Neuronal stem cell (in vitro differentiated cells): Measurements from ENCODE around the gene CEP295NL.

Experiments used
- DNase-seq: peaks from one replicate; pipeline ENCODE4 v3.0.0-alpha.2; 2013; ENCODE audit warnings: low spot score
- H2AFZ ChIP-seq: one replicate; pipeline ENCODE4 v1.6.1; 2013; ENCODE audit warnings: mild to moderate bottlenecking, low read length, inconsistent platforms
- H2AK5ac ChIP-seq: 2 replicates; pipeline ENCODE4 v1.6.1; 2013; ENCODE audit warnings: low read depth, mild to moderate bottlenecking, inconsistent platforms, low read length, moderate library complexity, mixed read lengths
- H2BK120ac ChIP-seq: 2 replicates; pipeline ENCODE4 v1.6.1; 2013; ENCODE audit warnings: low read depth, mild to moderate bottlenecking, inconsistent platforms, low read length, moderate library complexity, mixed read lengths
- H2BK12ac ChIP-seq: one replicate; pipeline ENCODE4 v1.6.1; 2013; ENCODE audit warnings: low read length, inconsistent platforms
- H2BK15ac ChIP-seq: 2 replicates; pipeline ENCODE4 v1.6.1; 2013; ENCODE audit warnings: mild to moderate bottlenecking, low read length, inconsistent platforms, mixed read lengths
- H2BK5ac ChIP-seq: one replicate; pipeline ENCODE4 v1.6.1; 2013; ENCODE audit warnings: inconsistent platforms, mild to moderate bottlenecking, low read length, moderate library complexity
- H3K14ac ChIP-seq: one replicate; pipeline ENCODE4 v1.6.1; 2013; ENCODE audit warnings: low read length, inconsistent platforms
- H3K18ac ChIP-seq: 2 replicates; pipeline ENCODE4 v1.6.1; 2013; ENCODE audit warnings: low read length, inconsistent platforms
- H3K23ac ChIP-seq: 2 replicates; pipeline ENCODE4 v1.6.1; 2013; ENCODE audit warnings: low read depth, mild to moderate bottlenecking, mixed read lengths, low read length, inconsistent platforms; ENCODE audit not compliant: poor library complexity
- H3K27ac ChIP-seq: replicated peaks from 3 replicates; pipeline ENCODE4 v1.5.1; 2013; ENCODE audit warnings: low read length, inconsistent platforms
- H3K27me3 ChIP-seq, 3 experiments: 2 replicates each; pipeline ENCODE4 v1.6.1; 2013; ENCODE audit warnings: low read length in 3 of 3, mild to moderate bottlenecking in 2 of 3, inconsistent platforms in 1 of 3, low read depth in 1 of 3, mixed read lengths in 1 of 3, moderate library complexity in 1 of 3; ENCODE audit not compliant: control insufficient read depth in 3 of 3, insufficient read depth in 3 of 3
- H3K36me3 ChIP-seq, 2 donors: replicated peaks in 1 of 2; 2 replicates each; pipeline ENCODE4 v1.6.1; 2013; ENCODE audit warnings: low read length in 2 of 2; ENCODE audit not compliant: control insufficient read depth in 2 of 2, insufficient read depth in 2 of 2
- H3K4ac ChIP-seq: 2 replicates; pipeline ENCODE4 v1.6.1; 2013; ENCODE audit warnings: inconsistent platforms, mild to moderate bottlenecking, low read length, moderate library complexity
- H3K4me1 ChIP-seq, 2 donors: 1 replicate in 1 of 2; 2 replicates in 1 of 2; pipeline ENCODE4 v1.6.1; 2013; ENCODE audit warnings: low read length in 2 of 2, low read depth in 1 of 2; ENCODE audit not compliant: control insufficient read depth in 2 of 2, insufficient read depth in 1 of 2
- H3K4me2 ChIP-seq: one replicate; pipeline ENCODE4 v1.6.1; 2013; ENCODE audit warnings: mild to moderate bottlenecking, low read length, inconsistent platforms; ENCODE audit not compliant: insufficient read depth, poor library complexity, severe bottlenecking
- H3K4me3 ChIP-seq, 2 donors: 2 replicates each; pipeline ENCODE4 v1.5.1; 2013; ENCODE audit warnings: low read length in 2 of 2, mild to moderate bottlenecking in 2 of 2, inconsistent platforms in 1 of 2, moderate library complexity in 1 of 2
- H3K79me1 ChIP-seq: one replicate; pipeline ENCODE4 v1.6.1; 2013; ENCODE audit warnings: low read depth, mild to moderate bottlenecking, inconsistent platforms, low read length, moderate library complexity
- H3K9ac ChIP-seq: one replicate; pipeline ENCODE4 v1.6.1; 2013; ENCODE audit warnings: mild to moderate bottlenecking, low read depth, low read length, inconsistent platforms; ENCODE audit not compliant: poor library complexity
- H3K9me3 ChIP-seq, 2 donors: replicated peaks in 1 of 2; 2 replicates each; pipeline versions ENCODE3 to v1.6.1; 2013; ENCODE audit warnings: low read length in 2 of 2, mild to moderate bottlenecking in 2 of 2, inconsistent platforms in 1 of 2, low read depth in 1 of 2, mixed read lengths in 1 of 2, moderate library complexity in 1 of 2; ENCODE audit not compliant: control insufficient read depth in 2 of 2, insufficient read depth in 1 of 2
- H4K8ac ChIP-seq: one replicate; pipeline ENCODE4 v1.6.1; 2013; ENCODE audit warnings: low read depth, mild to moderate bottlenecking, inconsistent platforms, low read length, moderate library complexity
- H4K91ac ChIP-seq: one replicate; pipeline ENCODE4 v1.6.1; 2013; ENCODE audit warnings: low read length, low read depth, mild to moderate bottlenecking, inconsistent platforms; ENCODE audit not compliant: poor library complexity
- WGBS, 2 donors: extraction: QIAGEN DNeasy Blood & Tissue Kit; methylation state at CpG; one replicate each; pipeline ENCODE4 v1.1.7; 2013; ENCODE audit warnings: missing lambda C conversion rate in 2 of 2, mixed read lengths in 1 of 2; ENCODE audit not compliant: insufficient read length in 2 of 2, insufficient replicate concordance in 1 of 2; ENCODE audit errors: extremely low coverage in 2 of 2; 5-methylcytosine and 5-hydroxymethylcytosine counted together

CEP295NL gene

DNA sequence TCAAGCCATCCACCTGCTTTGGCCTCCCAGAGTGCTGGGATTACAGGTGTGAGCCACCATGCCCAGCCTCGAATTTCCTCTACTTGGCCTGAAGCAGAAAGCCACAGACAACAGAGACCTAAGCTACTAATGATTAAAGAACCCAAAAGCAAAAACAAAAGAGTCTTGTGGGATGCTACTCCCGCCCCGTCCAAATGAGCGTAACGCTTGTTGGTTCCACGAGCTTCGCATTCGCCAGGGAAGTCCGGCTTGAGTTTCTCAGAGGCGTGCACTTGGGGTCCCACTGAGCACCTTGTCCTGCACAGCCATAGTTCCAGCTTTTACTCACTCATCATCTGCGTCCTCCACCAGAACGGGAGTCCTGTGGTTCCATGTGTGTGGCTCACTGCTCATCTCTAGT, 16.0 kb downstream of the CEP295NL start:
- H3K4ac ChIP-seq, result no peak overlapping the region
- no peak overlapping the region for H2BK12ac ChIP-seq
- no peak overlapping the region for H3K9ac ChIP-seq
- no peak overlapping the region for H2AFZ ChIP-seq
- H2BK120ac ChIP-seq, result no peak overlapping the region
- no peak overlapping the region for H2BK15ac ChIP-seq
- peak overlapping the region; percentile 35 for H3K18ac ChIP-seq
- H3K14ac ChIP-seq, result no peak overlapping the region
- H3K27me3 ChIP-seq, result no peaks in the 10 kb centered on the region
- no peaks in the 10 kb centered on the region for H3K9me3 ChIP-seq
- no CpG with 5 or more reads among the region's 12 CpGs for WGBS, 2 donors
- H3K27ac ChIP-seq, result no peak overlapping the region
- H4K91ac ChIP-seq, result no peak overlapping the region
- peaks cover 32 to 34% of the 10 kb centered on the region in 2 donors for H3K4me1 ChIP-seq
- H2AK5ac ChIP-seq, result no peak overlapping the region
- no peak overlapping the region for H3K4me3 ChIP-seq
- no peak for DNase-seq
- H2BK5ac ChIP-seq, result no peak overlapping the region
- no peak overlapping the region for H3K23ac ChIP-seq
- H3K79me1 ChIP-seq, result peaks cover 7% of the 10 kb centered on the region
- peaks cover 0 to 2% of the 10 kb centered on the region in 2 donors for H3K36me3 ChIP-seq
- H4K8ac ChIP-seq, result no peak overlapping the region
- H3K4me2 ChIP-seq, result no peak overlapping the region

DNA sequence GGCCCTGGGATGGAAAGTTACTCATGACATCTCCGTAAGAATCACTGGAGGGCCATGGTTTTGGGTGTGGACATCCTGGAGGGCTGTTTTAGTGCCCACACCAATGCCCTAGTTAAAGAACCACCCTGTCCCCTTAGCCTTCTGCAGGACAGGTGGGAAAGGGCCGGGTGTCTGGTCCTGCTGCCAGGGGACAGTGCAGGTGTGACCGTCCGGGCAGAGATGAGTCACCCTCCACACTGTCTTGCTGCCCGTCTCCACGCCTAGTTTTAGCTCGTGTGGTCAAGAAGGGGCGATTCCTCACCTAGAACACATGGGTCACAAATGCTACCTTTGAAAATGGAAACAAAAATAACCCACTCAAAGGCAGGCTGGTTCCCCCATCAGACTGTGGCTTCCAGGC, 17.0 kb downstream of the CEP295NL start:
- Histone ChIP-seq H4K8ac (no peak overlapping the region), H3K14ac (no peak overlapping the region), H3K27ac (no peak overlapping the region), H2AK5ac (peak overlapping the region; percentile 88), H3K4ac (no peak overlapping the region), H3K18ac (peak overlapping the region; percentile 97), H4K91ac (no peak overlapping the region), H3K9me3 (no peaks in the 10 kb centered on the region), H2BK12ac (no peak overlapping the region), H3K4me3 (no peak overlapping the region), H2BK120ac (no peak overlapping the region), H3K36me3 (peaks cover 0 to 4% of the 10 kb centered on the region in 2 donors), H3K4me1 (peaks cover 26 to 36% of the 10 kb centered on the region in 2 donors), H2AFZ (no peak overlapping the region), H3K27me3 (no peaks in the 10 kb centered on the region), H2BK5ac (peak overlapping the region; percentile 91), H3K23ac (peak overlapping the region; percentile 76), H3K9ac (no peak overlapping the region), H3K79me1 (peaks cover 13% of the 10 kb centered on the region), H2BK15ac (peak overlapping the region; percentile 59), H3K4me2 (no peak overlapping the region)
- DNase-seq, result no peak
- WGBS, 2 donors, result no CpG with 5 or more reads among the region's 8 CpGs

DNA sequence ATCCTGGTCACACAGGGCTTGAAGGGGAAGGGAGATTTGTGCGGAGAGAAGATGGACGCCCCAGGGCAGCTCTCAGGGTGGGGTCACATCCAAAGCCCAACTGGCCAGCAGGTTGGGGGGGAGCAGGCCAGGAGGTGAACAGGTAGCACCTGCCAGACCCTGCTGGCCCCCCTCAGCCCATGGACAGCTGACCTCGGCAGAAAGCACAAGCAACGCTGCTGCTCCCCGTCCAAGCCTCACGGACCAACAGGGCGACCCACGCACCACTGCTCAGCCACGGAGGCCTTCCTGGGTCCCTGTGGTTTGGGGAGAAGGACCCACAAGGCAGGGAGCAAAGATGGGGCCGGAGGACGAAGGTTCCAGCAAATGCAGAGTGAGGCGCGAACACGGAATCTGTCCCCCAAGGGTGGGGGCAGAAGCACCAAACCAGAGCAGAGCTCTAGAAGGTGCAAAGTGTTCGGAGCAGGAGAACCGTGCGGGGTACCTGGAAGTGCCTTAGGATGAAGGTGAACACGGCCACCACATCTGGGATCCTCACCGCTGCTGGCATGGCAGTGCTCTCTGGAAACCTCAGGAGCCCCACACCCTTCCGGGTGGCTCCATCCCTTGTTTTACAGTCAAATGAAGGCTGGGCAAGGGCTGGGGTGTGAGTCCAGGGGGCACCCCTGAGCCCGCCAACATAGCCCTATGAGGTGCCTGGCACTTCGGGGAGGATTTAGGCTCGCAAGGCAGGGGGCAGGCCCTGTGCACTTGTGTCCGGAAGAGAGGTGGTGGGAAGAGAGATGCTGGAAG, 17.9 kb downstream of the CEP295NL start:
- peak overlapping the region; percentile 59 for H2BK15ac ChIP-seq
- H3K4ac ChIP-seq, result peak overlapping the region; percentile 71
- H2AK5ac ChIP-seq, result peak overlapping the region; percentile 88
- no peaks in the 10 kb centered on the region for H3K27me3 ChIP-seq
- H3K9ac ChIP-seq, result no peak overlapping the region
- no peak overlapping the region for H2BK120ac ChIP-seq
- H3K27ac ChIP-seq, result peak overlapping the region; percentile 99
- H4K91ac ChIP-seq, result peak overlapping the region; percentile 18
- H3K36me3 ChIP-seq, result peaks cover 2 to 4% of the 10 kb centered on the region in 2 donors
- H3K4me2 ChIP-seq, result no peak overlapping the region
- no peaks in the 10 kb centered on the region for H3K9me3 ChIP-seq
- DNase-seq, result no peak
- no peak overlapping the region for H3K4me3 ChIP-seq
- no CpG with 5 or more reads among the region's 24 CpGs for WGBS, 2 donors
- H3K4me1 ChIP-seq, result peaks cover 26 to 37% of the 10 kb centered on the region in 2 donors
- peak overlapping the region; percentile 76 for H3K23ac ChIP-seq
- H2AFZ ChIP-seq, result no peak overlapping the region
- H3K18ac ChIP-seq, result peak overlapping the region; percentile 97
- H3K79me1 ChIP-seq, result peaks cover 14% of the 10 kb centered on the region
- H3K14ac ChIP-seq, result no peak overlapping the region
- H2BK5ac ChIP-seq, result peak overlapping the region; percentile 91
- H4K8ac ChIP-seq, result peak overlapping the region; percentile 45
- peak overlapping the region; percentile 82 for H2BK12ac ChIP-seq

- H2BK15ac ChIP-seq, result peak overlapping the region; percentile 59
- no peak for DNase-seq
- H2BK5ac ChIP-seq, result peak overlapping the region; percentile 91
- H3K4me3 ChIP-seq, result peak overlapping the region; percentile 5 to 34
- no peak overlapping the region for H3K23ac ChIP-seq
- H2AFZ ChIP-seq, result peak overlapping the region; percentile 74
- H4K8ac ChIP-seq, result peak overlapping the region; percentile 58
- H3K27me3 ChIP-seq, result no peaks in the 10 kb centered on the region
- peaks cover 26 to 40% of the 10 kb centered on the region in 2 donors for H3K4me1 ChIP-seq
- H3K4me2 ChIP-seq, result peak overlapping the region; percentile 54
- peak overlapping the region; percentile 73 for H3K14ac ChIP-seq
- H2BK12ac ChIP-seq, result peak overlapping the region; percentile 59
- H2BK120ac ChIP-seq, result peak overlapping the region; percentile 3
- H3K18ac ChIP-seq, result peak overlapping the region; percentile 97
- no CpG with 5 or more reads among the region's 20 CpGs for WGBS, 2 donors
- H3K9ac ChIP-seq, result peak overlapping the region; percentile 82
- H4K91ac ChIP-seq, result peak overlapping the region; percentile 90
- peaks cover 5 to 6% of the 10 kb centered on the region in 2 donors for H3K36me3 ChIP-seq
- no peaks in the 10 kb centered on the region for H3K9me3 ChIP-seq
- peak overlapping the region; percentile 96 for H3K4ac ChIP-seq
- peak overlapping the region; percentile 88 for H2AK5ac ChIP-seq
- H3K79me1 ChIP-seq, result peaks cover 17% of the 10 kb centered on the region
- H3K27ac ChIP-seq, result peak overlapping the region; percentile 99
Observed at GRCh38 chr17:78884148-78884825, 18.7 kb downstream of the CEP295NL start.
